Left renal pelvis (tissue), 4 donors: ENCODE results near the gene CLDN14. TPM values are rescaled to one million over a fixed set of nuclear protein-coding genes. Genes with fewer than 3 reads are reported as not detected.
"Not testable (repeated sequence)": the region's sequence is repeated elsewhere in the genome, so short reads cannot be mapped to it uniquely, and the experiment has no call there.

Source experiments
- DNase-seq, 4 donors: peaks; one replicate each; pipeline ENCODE4 v3.0.0-alpha.2; 2013; ENCODE audit warnings: low read depth in 4 of 4, low spot score in 3 of 4
- polyA plus RNA-seq, 4 donors: library from polyadenylated mRNA; unstranded; fragments of 120-200 nt; gene quantifications; one replicate each; pipeline ENCODE4 v1.2.1, GENCODE V29; 2013; ENCODE audit not compliant: insufficient read length in 4 of 4

CLDN14 gene
- polyA plus RNA-seq, 4 donors = 0.07 to 6.1 (median 4.2) TPM

DNA sequence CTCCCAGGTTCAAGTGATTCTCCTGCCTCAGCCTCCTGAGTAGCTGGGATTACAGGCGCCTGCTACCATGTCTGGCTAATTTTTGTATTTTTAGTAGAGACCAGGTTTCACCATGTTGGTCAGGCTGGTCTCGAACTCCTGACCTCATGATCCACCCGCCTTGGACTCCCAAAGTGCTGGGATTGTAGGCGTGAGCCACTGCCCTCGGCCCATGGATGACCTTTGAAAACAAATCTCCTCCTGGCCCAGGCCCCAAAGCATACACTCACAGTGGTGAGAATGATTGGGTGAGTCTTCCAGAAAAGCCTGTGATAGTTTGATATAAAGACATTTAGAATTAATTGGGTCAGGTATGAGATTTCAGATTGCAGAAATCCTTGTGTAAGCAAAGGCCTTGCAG, 3.4 kb downstream of the CLDN14 start:
- DNase-seq = not testable (repeated sequence)

DNA sequence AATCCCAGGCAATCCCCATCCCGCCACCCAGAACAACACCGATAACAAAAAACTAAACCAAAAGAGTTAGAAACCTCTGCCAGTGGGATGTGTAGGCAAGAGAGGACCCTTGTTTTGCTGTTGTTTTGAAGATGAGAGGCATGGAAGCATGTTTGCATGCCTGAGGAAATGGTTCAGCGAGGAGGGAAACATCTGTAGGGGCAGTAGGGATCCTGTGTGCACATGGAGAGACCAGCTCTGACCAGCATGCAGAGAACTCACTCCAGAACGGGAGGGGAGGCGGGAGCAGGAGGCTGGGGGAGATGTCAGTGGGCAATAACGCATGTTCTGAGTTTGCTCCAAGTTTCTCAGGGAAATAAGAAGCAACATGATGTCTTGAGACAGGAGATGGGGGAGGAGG, 5.3 kb downstream of the CLDN14 start:
- no peak for DNase-seq

DNA sequence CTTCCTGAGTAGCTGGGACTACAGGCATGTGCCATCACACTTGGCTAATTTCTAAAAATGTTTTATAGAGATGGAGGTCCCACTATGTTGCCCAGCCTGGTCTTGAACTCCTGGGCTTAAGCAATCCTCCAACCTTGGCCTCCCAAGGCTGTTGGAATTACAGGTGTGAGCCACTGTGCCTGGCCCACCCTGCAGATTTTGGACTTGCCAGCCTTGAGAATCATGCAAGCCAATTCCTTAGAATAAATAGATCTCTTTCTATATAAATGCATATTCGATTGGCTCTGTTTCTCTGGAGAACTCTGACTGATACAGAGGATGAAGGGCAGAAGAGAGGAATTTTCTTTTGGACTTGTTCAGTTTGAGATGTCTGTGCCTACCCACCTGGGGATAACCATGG, 6.7 kb downstream of the CLDN14 start:
- DNase-seq = no peak

DNA sequence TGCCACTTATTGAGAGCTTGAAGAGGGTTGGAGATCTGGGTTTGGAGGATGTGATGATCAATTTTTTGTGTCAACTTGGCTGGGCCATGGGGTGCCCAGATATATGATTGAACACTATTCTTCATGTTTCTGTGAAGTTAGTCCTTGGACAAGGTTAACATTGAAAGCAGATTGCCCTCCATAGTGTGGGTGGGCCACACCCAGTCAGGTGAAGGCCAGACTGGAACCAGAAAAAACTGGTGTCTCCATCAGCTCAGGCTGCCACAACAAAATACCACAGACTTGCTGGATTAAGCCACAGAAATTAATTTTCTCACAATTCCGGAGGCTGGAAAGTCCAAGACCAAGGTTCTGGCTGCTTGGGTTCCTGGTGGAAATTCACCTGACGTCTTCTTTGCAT, 7.5 kb downstream of the CLDN14 start:
- no peak for DNase-seq

DNA sequence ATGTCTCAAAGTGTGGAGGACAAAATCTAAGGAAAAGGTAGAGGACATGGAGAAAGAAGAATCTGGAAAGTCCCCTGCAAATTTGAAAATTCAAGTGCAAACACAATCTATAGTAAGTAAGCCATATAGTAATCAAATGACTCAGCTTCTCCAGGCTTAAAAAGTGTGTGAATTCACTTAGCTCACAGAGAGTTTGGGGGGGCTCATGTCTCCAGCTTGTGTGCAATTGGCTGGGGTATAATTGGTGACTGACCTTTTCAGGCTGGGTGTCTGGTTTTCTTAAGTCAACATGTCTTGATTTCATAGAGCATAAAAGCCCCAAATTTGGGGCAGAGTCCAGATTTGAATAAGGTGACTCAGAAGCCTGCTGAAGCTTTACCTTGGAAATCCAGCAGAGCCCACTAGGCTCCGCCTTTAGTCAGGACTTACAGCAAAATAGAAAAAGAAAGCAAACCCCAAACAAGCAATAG, 8.6 kb downstream of the CLDN14 start:
- no peak for DNase-seq

DNA sequence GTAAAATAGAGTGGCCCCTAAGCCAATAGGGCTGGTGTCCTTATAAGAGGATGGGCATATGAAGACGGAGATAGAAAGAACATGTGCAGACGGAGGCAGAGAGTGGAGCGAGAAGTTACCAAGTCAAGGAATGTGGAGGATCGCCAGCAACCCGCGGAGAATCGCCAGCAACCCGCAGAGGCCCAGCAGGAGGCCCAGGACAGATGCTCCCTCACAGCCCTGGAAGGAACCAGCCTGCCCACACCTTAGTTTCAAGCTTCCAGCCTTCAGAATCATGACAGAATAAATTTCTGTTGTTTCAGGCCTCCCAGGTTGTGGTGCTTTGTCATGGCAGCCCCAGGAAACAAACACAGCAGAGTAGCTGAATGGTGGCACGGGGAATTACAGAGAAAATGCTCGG, 9.6 kb downstream of the CLDN14 start:
- DNase-seq = no peak

DNA sequence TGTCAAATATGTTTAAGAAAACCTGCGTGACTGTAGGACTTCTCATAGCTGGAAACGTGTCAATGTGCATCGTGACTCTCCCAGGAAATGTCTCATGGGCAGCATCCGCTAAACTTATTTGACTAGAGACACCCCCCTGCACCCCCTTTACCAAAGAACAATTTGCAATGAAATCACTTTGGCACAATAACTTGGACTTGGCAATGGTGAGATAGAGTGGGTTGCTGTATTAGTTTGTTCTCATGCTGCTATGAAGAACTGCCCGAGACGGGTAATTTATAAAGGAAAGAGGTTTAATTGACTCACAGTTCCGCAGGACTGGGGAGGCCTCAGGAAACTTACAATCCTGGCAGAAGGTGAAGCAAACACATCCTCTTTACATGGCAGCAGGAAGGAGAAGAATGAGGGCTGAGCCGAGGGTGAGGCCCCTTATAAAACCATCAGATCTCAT, 13.8 kb downstream of the CLDN14 start:
- DNase-seq = no peak

DNA sequence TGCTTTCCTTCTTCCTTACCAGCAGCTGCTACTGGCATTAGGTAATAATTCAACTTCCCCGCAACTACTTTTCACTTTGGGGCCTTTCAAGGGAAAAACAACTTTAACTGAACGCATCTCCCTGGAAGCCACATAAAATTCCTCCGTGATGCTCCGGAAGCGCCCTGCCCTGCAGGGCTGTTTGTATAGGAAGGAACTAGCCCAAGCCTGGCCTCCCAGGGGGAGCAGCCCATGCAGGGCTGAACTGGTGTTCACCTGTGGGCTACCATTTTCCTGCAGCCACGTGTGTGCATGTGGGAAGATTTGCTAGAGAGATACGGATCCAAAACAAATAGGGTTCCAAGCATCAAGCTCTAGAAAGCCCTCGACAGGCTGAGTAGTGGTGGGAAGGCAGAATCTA, 14.4 kb downstream of the CLDN14 start:
- DNase-seq = no peak

DNA sequence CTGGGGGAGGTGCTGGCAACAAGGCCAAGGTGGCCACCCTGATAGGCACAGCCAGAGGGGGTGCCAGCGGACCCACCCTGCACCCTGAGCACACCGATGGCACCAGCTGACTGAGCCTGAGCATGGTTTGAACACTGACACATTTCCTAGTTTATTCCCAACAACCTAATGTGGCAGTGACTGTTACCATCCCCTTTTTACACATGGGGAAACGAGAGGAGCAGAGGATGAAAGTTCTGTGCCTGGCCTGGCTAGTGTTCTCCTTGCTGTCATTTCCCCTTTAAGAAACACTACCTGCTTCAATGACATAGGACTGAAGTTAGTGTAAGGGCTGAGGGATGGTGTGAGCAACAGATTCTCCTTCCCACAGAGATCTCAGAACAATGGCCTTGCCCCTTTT, 15.3 kb downstream of the CLDN14 start:
- DNase-seq = no peak

DNA sequence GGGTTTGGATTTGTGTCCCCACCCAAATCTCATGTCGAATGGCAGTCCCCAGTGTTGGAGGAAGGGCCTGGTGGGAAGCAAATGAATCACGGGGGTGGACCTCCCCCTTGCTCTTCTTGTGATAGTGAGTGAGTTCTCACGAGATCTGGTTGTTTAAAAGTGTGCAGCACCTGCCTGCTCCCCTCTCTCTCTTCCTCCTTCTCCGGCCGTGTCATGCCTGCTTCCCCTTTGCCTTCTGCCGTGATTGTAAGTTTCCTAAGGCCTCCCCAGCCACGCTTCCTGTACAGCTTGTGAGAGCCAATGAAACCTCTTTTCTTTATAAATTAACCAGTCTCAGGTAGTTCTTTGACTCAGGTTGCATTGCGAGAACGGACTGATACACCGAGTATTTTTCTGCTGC, 15.9 kb downstream of the CLDN14 start:
- no peak for DNase-seq

DNA sequence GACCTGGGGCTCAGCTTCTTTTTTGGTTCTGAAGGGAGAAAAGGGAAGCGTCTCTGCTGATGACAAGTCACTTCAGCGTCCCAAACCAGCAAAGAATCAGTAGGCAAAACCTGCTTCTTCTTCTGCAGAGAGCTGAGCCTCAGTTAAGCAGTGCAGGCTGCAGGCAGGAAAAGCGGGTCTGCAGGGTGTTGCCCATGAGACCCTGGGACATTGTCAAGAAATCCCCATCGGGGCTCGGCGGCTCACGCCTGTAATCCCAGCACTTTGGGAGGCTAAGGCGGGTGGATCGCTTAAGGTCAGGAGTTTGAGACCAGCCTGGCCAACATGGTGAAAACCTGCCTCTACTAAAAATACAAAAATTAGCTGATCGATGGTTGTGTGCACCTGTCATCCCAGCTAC, 16.7 kb downstream of the CLDN14 start:
- no peak for DNase-seq

DNA sequence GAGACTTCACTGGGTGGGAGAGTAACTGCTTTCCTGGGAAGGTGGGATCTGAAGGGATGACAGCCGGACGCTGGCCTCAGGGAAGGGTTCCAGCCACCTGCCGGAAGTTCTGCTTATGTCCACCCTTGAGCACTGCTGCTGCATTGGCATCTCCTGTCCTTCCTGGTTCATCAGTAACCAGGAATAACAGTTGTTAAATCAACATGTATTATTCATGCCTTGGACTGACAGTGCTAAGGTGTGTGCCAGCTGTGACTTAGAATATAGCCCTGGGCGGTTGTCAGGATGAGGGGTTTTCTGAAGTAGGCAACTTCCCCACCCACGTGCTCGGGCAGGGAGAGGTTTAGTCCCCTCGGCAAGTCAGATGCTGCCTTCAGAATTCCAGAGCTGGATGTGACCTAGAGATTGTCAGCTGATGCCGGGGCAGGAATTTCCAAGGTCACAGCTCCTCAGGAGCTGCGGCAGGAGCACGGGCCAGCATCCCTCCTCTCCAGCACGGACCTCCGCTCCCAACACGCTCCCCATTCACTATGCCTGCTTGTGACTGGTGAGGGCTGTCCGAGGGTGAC, 17.9 kb downstream of the CLDN14 start:
- DNase-seq = no peak

DNA sequence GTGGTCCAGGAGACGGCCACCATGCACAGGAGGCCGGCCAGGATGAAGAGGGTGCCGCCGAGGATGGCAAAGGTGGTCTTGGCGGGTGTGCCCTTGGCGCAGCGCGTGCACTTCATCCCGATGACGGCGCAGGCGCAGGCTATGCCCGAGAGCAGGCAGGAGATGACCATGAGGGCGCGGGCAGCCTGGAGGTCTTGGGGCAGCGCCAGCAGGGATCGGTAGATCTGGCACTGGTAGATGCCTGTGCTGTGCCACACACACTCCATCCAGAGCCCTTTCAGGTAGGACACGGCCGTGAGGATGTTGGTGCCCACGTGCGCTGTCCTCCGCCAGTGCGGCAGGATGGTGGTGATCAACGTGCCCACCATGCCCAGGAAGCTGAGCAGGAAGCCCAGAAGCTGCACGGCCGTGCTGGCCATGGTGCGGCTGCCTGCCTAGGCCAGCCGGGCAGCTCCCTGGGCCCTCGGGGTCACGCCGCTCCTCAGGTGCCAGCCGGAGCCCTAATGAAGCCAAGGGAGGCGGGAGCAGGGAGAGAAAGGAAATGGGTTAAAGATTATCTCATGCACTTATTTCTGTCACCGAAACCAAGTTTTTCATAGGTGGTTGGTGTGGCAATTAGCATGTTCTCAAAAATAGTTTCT, 18.5 kb downstream of the CLDN14 start:
- no peak for DNase-seq

DNA sequence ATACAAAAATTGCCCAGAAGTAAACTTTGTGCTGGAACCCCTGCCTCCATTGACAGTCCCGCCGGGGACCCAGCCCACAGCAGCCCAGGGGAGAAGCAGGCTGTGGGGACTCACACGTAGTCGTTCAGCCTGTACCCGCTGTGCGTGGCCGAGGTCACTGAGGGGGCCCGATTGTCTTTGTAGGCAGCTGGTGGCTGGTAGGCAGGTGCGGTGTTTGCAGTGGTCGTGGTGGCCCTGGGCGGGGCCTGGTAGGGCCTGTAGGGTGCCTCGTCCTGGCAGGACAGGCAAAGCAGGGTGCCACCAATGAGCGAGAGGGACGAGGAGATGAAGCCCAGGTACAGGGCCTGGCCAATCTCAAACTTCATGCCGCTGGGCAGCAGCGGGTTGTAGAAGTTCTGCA, 19.1 kb downstream of the CLDN14 start:
- no peak for DNase-seq

DNA sequence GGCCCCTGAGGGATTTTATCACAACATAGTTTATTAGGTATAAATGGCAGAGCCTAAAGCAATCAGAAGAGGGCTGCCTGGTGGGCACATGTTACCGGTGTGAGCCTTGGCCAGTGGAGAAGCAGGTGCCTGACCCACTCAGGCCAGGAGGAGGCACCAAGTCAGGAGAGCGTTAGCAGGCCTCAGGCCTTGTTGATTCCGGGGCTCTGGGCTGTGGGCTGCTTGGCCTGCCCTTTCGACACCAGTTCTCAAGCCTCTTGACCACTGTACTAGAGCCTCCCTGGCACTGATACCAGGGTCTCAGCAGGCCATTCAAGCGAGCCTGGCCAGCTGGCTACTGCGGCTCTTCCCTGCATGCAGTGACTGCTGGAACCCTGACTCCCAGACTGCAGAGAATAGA, 20.8 kb downstream of the CLDN14 start:
- no peak for DNase-seq

DNA sequence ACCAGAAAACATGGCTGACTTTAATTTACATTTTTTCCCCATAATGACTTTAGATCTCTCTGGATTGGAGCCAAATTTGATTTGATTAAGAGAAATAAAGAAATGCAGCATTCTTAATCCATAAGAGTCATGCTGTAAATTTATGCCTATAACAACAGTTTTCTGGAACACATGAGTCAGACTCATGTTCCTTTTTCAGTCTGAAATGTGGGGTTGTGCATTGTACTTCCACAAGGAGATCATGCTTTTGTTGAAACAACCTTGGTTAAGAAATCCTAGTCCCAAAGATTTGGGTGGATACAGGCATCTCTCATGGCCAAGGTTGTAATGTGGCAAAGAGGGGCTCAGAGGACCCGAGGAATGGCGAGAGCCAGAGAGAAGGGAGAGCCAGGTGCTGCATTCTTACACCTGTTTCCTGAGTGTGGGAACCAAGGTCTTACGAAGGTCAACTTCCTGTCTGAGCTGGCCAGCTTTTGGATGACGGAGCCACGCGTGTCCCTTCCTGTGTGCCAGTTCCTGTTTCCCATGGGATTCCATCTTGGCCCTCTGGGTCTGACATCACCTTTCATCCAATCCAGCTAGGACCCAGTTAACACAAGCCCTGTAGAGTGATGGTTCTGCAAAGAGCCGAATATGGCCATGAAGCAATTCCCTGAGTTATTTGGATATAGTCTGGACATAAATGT, 23.1 kb downstream of the CLDN14 start:
- DNase-seq = no peak

DNA sequence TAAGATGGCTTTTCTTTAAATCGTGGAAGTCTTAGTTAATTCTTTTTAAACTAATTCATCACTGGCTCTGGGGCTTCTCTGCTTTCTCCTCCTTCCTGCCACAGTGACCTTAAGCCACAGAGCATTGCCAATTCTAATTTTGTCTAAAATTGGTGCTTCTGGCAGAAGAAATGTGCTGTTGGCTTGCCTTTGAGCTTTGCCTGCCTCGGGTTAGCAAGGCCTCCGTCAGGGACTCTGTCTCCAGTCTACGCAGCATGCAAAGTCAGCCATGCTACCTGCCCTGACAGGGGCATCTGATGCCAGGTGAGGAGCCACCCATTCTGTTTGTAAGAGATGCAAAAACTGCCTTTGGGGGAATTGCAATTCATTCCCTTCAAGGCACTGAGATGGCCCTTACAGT, 25.2 kb downstream of the CLDN14 start:
- DNase-seq = no peak

DNA sequence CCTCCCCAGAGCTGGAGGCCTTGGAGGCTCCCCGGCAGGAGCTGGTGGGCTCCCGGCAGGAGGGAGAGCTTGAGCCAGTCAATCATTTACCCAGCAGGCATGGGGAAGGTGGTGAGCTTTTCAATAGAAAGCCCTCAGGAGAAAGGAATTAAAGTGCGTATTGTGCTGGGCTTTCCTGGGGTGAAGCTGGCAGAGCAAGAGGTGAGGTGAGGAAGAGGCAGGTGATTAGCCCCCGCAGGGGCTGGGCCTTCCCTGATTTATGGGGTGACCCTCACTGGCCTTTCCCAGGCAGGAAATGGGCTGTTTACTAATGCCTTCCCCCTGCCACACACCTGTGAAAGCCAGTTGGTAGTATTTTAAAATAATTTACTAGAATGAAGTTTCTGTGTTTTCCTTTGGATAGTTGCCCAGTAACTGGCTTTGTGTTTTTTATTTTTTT, 25.8 kb downstream of the CLDN14 start:
- peak in 1 of 4 donors; percentile 44 for DNase-seq

DNA sequence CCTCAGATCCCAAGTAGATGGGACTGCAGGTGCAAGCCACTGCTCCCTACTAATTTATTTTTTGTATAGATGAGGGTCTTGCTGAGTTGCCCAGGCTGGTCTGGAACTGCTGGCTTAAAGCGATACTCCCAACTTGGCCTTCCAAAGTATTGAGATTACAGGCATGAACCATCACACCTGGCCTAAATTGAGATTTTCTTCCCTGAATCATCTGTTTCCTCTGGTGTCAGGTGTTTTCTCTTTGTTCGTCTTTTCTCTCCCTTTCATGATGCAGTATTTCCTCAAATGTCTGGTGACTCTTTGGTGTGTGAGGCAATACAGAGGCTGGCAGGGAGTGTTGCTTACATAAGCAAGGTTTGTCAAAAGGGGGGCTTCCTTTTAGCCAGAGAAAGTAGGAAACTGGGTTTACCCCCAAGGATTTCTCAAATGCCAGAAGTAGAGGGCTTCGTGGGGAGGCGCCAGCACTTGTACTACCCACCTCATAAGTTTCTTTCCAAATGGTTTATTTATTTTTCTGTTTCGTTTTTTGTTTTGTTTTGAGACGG, 27.6 kb downstream of the CLDN14 start:
- no peak for DNase-seq

DNA sequence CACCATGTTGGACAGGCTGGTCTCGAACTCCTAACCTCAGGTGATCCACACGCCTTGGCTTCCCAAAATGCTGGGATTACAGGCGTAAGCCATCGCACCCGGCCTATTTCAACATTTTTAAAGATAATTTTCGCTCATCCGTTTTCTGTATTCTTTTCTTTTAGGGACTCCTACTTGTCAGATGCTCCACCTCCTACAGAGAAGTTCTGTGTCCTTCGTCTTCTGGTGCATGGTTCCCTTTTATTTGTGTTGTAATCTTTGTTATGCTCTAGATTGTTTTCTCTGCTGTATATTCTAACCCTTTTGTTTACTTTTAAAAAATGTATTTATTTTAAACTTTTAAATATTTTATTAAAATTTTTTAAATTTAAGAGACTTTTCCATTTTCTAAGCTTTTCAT, 28.4 kb downstream of the CLDN14 start:
- no peak for DNase-seq

DNA sequence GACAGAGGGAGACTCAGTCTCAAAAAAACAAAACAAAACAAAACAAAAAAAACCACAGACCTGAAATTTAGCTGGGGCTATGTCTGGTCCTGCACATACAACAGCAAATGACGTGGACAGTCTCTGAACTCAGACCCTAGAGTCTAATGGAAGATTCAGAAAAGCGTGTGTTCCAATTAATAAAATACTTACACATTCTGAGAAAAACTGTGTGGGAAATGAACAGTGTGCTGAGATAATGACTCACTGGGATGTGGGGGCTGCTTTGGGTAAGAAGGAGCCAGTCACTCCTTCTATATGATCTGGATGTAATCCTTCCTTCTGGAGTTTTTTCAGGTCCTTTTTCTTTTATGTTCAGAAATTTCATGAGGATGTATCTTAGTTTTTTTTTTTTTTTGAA, 29.4 kb downstream of the CLDN14 start:
- DNase-seq = no peak

DNA sequence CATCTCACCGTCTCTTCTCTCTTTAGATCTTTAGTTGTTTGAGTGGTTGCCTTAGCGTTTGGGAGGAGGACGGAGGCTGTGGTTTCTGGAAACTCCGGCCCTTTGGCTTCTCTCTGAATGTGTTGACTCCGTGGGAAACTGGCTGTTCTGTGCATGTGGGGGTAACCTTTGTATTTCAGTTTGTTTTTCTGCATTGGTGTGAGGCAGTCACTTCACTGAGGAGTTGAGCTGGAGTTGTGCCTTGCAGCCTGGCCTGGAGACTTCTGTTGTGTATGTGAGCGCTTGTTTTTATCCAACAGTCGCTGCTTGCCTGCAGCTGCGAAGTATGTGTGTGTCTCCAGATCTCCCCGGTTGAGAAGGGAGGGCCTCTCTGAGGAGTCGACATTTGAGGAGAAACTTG, 33.6 kb downstream of the CLDN14 start:
- no peak for DNase-seq
